Neural crest cell (in vitro differentiated cells): ENCODE measurements around the gene CRB1. TPM values are rescaled to one million over a fixed set of nuclear protein-coding genes. Genes with fewer than 3 reads are reported as not detected.

ENCODE experiments used
- DNase-seq: peaks from one replicate; pipeline ENCODE4 v3.0.0; 2021; ENCODE audit warnings: low read depth, mixed read lengths, low spot score
- H3K27ac Mint-ChIP-seq: one replicate; pipeline ENCODE4 v1.8.0; 2021; ENCODE audit warnings: mild to moderate bottlenecking, mixed read lengths; ENCODE audit not compliant: unreplicated experiment
- H3K27me3 Mint-ChIP-seq: 2 replicates; pipeline ENCODE4 v1.8.0; 2021; ENCODE audit warnings: low read depth, mild to moderate bottlenecking, mixed read lengths
- H3K36me3 Mint-ChIP-seq: 2 replicates; pipeline ENCODE4 v1.8.0; 2021; ENCODE audit warnings: low read depth, mild to moderate bottlenecking, mixed read lengths
- H3K4me1 Mint-ChIP-seq: 2 replicates; pipeline ENCODE4 v1.8.0; 2021; ENCODE audit warnings: mixed read lengths
- H3K4me3 Mint-ChIP-seq: one replicate; pipeline ENCODE4 v1.8.0; 2021; ENCODE audit warnings: mild to moderate bottlenecking, mixed read lengths
- H3K9me3 Mint-ChIP-seq: 2 replicates; pipeline ENCODE4 v1.8.0; 2021; ENCODE audit warnings: mixed read lengths
- total RNA-seq: library from RNA; stranded (reverse); gene quantifications from 2 replicates; pipeline ENCODE4 v1.2.1, GENCODE V29; 2021
- TF ChIP-seq, protein P1 (sequence below): fragments of 200-600 bp; sonication (generic); conservative IDR thresholded peaks from 2 replicates; pipeline ENCODE4 v1.5.0; 2021; ENCODE audit warnings: antibody characterized with exemption, mild to moderate bottlenecking

CRB1 gene
- total RNA-seq, 1 donor from 2014 or later = 1.9 TPM

DNA sequence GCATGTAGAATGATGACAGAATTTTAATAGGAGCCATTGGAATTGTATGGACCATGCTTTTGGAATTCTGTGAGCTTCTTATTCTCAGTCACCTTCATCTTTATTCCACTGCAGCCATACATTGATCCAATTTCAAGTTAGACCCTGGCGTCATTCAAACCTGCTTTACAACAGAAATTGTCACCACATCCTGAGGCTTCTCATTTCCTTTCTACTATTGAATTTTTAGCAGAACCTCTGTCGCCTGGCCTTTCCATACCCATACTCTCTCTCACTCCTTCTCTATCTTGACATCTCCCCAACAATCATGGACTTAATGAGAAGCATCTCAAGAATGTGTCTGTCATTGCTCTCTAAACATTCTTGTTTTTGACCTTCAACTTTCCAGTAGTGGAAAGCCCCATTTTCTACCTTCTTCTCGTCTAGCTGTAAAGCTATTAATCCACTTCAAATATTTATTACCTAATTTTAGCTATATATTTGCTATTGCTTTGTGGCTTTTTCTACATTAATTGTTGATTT is 74.1 kb downstream of the CRB1 start:
- Mint-ChIP-seq H3K4me3 (no peak overlapping the region), H3K27me3 (no peaks in the 10 kb centered on the region), H3K9me3 (no peaks in the 10 kb centered on the region), H3K27ac (no peak overlapping the region), H3K36me3 (no peaks in the 10 kb centered on the region), H3K4me1 (no peaks in the 10 kb centered on the region)
- TF ChIP-seq, protein P1, sequence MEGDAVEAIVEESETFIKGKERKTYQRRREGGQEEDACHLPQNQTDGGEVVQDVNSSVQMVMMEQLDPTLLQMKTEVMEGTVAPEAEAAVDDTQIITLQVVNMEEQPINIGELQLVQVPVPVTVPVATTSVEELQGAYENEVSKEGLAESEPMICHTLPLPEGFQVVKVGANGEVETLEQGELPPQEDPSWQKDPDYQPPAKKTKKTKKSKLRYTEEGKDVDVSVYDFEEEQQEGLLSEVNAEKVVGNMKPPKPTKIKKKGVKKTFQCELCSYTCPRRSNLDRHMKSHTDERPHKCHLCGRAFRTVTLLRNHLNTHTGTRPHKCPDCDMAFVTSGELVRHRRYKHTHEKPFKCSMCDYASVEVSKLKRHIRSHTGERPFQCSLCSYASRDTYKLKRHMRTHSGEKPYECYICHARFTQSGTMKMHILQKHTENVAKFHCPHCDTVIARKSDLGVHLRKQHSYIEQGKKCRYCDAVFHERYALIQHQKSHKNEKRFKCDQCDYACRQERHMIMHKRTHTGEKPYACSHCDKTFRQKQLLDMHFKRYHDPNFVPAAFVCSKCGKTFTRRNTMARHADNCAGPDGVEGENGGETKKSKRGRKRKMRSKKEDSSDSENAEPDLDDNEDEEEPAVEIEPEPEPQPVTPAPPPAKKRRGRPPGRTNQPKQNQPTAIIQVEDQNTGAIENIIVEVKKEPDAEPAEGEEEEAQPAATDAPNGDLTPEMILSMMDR = no peak
- DNase-seq = no peak

DNA sequence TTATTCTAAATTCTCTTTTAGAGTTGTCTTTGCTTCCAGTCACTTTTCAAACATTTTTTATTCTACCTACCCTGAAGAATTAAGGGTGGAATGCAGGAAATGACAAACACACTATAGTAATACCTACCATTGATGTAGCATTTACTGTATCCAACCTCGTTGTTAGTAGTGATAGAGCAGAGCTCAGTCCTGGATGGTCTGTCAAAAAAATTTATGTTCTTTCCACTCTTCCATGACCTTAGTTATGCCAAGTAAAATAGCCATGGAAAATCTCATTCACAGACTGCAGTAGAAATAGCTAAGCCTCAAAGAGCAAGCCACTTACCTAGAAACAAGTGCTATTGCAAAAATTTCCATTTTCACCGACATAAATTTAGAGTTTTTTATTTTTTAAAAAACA is 74.6 kb downstream of the CRB1 start:
- DNase-seq = no peak
- no peak overlapping the region for H3K4me3 Mint-ChIP-seq
- TF ChIP-seq, protein P1 = no peak
- H3K9me3 Mint-ChIP-seq = no peaks in the 10 kb centered on the region
- H3K36me3 Mint-ChIP-seq = no peaks in the 10 kb centered on the region
- no peak overlapping the region for H3K27ac Mint-ChIP-seq
- H3K4me1 Mint-ChIP-seq = no peaks in the 10 kb centered on the region
- no peaks in the 10 kb centered on the region for H3K27me3 Mint-ChIP-seq

DNA sequence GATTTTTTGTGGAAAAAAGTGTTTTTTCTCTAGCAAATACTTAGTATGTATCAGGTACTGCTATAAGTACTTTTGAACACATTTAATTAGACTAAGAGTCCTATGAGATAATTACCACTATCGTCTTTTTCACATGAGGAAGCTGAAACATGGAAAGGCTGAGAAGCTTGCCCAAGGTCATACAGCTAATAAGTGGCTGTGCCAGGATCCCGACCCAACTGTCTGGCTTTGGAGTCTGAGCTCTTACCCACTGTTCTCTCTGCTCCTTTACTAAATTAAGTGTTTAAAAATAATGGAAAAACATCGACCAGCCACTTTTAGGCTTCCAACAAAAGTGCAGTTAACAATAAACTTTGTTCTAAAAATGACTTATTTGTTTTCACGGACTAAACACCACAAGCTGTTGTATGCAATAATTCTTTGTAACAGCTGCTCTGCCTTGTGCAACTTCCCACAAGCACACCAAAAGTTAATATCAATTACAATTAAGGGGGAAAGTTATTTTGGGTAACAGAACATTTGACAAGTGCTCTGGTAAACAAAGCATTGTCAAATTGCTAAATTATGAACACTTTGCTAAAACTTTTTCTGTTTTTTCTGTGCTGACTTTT is 75.7 kb downstream of the CRB1 start:
- Mint-ChIP-seq H3K9me3 (no peaks in the 10 kb centered on the region), H3K27me3 (no peaks in the 10 kb centered on the region), H3K36me3 (no peaks in the 10 kb centered on the region), H3K4me3 (no peak overlapping the region), H3K27ac (no peak overlapping the region), H3K4me1 (no peaks in the 10 kb centered on the region)
- no peak for DNase-seq
- TF ChIP-seq, protein P1 = no peak

DNA sequence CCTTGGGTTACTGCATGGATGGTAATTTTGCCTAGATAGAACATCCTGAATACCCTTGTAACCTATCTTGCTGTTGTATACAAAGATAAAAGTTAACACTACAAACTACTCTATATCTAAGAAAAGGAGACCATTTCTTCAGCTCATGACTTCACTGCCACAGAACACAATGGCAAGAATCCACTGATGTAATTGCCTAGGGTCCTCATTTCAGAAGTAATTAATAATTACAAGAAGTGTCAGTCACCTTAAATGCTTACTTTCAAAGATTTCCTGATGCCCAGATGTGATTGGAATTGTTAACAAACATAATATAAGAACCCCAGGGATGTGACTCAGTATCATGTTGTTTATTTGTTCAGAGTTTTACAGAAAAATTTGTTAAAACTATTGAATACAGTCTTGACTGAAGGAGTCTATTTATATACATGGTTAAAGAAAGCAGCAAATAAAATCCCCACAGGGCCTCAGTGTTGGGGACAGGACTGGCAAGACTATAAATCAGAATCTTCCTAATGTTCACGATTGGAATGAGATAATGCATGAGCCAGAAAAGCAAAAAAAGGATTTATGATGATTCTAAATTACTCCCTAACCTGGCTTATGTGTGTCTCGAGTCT is 83.9 kb downstream of the CRB1 start:
- H3K4me1 Mint-ChIP-seq = no peaks in the 10 kb centered on the region
- no peaks in the 10 kb centered on the region for H3K36me3 Mint-ChIP-seq
- no peak overlapping the region for H3K27ac Mint-ChIP-seq
- TF ChIP-seq, protein P1 = no peak
- H3K4me3 Mint-ChIP-seq = no peak overlapping the region
- no peaks in the 10 kb centered on the region for H3K9me3 Mint-ChIP-seq
- no peaks in the 10 kb centered on the region for H3K27me3 Mint-ChIP-seq
- DNase-seq = no peak

DNA sequence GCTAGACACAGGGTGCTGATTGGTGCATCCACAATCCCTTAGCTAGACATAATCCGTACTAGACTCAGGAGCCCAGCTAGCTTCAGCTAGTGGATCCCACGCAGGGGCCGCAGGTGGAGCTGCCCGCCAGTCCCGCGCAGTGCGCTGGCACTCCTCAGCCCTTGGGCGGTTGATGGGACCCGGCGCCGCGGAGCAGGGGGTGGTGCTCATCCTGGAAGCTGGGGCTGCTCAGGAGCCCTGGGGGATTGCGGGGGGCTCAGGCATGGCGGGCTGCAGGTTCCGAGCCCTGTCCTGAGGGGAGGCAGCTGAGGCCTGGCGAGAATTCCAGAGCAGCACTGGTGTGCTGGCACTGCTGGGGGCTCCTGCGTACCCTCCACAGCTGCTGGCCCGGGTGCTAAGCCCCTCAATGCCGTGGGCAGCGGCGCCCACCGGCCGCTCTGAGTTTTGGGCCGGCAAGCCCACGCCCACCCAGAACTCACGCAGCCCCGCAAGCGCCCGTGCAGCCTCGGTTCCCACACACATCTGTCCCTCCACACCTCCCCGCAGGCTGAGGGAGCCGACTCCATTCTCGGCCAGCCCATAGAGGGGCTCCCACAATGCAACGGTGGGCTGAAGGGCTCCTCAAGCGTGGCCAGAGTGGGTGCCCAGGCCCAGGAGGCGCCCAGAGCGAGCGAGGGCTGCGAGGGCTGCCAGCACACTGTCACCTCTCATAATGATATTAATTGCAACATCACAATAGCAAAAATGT is 87.4 kb downstream of the CRB1 start:
- H3K27me3 Mint-ChIP-seq = no peaks in the 10 kb centered on the region
- H3K27ac Mint-ChIP-seq = no peak overlapping the region
- TF ChIP-seq, protein P1 = no peak
- peaks cover 4% of the 10 kb centered on the region for H3K4me1 Mint-ChIP-seq
- no peak overlapping the region for H3K4me3 Mint-ChIP-seq
- no peaks in the 10 kb centered on the region for H3K36me3 Mint-ChIP-seq
- no peak for DNase-seq
- H3K9me3 Mint-ChIP-seq = no peaks in the 10 kb centered on the region
